Loucy (cell line): ENCODE data around the gene TP73.

ENCODE experiments used
- EZH2phosphoT487 ChIP-seq: fragments of 200-600 bp; IDR thresholded peaks from 2 replicates; pipeline ENCODE4 v1.6.1; 2018; ENCODE audit warnings: antibody characterized with exemption, mild to moderate bottlenecking, moderate library complexity, borderline replicate concordance
- TF ChIP-seq, protein P1 (sequence below): fragments of 200-600 bp; sonication (generic); conservative IDR thresholded peaks from 2 replicates; pipeline ENCODE4 v1.5.1; 2014; ENCODE audit warnings: mild to moderate bottlenecking, antibody characterized with exemption, low read length

DNA sequence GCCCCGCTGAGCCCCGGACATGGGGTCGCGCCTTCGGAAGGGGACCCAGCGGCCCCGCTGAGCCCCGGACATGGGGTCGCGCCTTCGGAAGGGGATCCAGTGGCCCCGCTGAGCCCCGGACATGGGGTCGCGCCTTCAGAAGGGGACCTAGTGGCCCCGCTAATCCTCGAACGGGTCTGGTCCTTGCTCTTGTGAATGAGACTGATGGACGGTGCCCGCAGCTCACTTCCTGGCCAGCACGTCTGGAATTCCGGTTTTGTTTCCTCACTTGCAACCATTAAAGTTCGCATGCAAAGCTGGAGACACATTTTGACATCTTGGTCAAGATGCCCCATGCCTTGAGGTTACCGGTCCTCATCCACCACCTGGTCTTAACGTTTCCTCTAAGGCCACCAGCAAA lies 8.0 kb upstream of the TP73 start:
- TF ChIP-seq, protein P1, sequence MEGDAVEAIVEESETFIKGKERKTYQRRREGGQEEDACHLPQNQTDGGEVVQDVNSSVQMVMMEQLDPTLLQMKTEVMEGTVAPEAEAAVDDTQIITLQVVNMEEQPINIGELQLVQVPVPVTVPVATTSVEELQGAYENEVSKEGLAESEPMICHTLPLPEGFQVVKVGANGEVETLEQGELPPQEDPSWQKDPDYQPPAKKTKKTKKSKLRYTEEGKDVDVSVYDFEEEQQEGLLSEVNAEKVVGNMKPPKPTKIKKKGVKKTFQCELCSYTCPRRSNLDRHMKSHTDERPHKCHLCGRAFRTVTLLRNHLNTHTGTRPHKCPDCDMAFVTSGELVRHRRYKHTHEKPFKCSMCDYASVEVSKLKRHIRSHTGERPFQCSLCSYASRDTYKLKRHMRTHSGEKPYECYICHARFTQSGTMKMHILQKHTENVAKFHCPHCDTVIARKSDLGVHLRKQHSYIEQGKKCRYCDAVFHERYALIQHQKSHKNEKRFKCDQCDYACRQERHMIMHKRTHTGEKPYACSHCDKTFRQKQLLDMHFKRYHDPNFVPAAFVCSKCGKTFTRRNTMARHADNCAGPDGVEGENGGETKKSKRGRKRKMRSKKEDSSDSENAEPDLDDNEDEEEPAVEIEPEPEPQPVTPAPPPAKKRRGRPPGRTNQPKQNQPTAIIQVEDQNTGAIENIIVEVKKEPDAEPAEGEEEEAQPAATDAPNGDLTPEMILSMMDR = no peak
- TF ChIP-seq EZH2phosphoT487 = no peak
